ENCODE results near the gene OR14I1.
"Not testable (repeated sequence)": the region's sequence is repeated elsewhere in the genome, so short reads cannot be mapped to it uniquely, and the experiment has no call there.

The OR14I1 gene

DNA sequence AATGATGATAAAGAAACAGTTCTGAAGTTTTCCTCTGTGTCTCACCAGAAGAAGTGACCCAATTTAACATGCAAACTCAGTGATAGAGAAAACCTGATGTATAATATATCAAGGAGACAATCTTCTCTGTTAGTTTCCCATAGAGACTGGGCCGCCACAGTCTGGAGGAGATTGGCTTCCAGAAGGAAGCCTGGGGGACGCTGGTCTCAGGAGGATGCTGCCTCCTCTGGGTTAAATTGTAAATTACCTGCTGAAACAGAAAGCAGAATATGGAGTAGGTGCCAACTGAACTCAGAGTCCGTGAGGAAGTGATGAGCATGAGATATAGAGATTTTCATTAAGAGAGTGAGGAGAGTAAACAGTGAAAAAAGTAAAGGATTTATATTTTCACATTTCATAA lies 15.8 kb downstream of the OR14I1 start:
- no peak for DNase-seq

GRCh38 chr1:248681651-248682050 lies 20.9 kb downstream of the OR14I1 start:
- DNase-seq = no peak

DNA sequence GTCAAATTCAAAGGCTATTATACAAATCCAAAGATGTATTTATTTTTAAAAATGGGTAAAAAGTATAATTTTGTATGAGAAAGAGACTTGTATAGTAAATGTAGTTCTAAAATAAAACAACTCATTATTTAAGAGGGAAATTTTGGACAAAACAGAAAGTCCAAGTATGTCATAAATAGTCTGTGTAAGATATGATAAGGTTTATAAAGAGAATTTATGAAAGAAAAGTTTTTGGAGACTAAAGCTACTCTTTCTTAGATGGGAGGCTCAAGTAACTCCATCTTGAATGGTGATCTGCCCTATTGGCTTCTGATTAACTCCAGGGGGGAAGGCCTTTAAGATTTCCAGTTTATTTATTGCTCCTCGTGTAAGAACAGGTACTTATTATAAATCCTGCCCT lies 32.6 kb downstream of the OR14I1 start:
- DNase-seq = no peak

GRCh38 chr1:248663453-248664328 lies 38.9 kb downstream of the OR14I1 start:
- not testable (repeated sequence) for DNase-seq

GRCh38 chr1:248656797-248657196 lies 45.8 kb downstream of the OR14I1 start:
- not testable (repeated sequence) for DNase-seq

DNA sequence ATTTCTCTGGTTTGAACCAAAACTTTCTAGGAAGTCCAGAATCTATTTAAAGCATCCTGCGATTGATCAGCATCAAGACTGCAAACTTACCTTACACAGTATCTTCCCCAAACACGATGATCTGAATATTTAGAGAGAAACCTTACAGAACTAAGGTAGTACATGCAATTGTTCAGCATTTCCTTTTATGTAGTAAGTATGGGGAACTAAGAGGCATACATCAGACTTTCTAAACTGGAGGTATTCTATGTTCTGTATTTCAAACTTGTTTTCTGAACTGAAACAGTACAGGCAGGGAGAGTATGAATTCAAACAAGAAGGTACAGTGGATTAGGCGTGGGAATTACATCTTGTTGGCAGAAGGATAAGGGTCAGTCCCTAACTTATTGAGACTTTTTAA lies 47.2 kb downstream of the OR14I1 start, which contains the start of gene OR2T27:
Gene OR2T27 (minus strand): TSS at position 175 of the 400 bp plus-strand sequence. CDS start 4,644 bp downstream, outside the sequence.
- DNase-seq = not testable (repeated sequence)
